Left forelimb (tissue), 1 donor: Measurements from ENCODE around the gene HNRNPUL1.

Experiments
- DNase-seq: peaks from one replicate; pipeline ENCODE4 v3.0.0-alpha.2; 2018; ENCODE audit warnings: low spot score

Gene HNRNPUL1

GRCh38 chr19:41234512-41235168 lies 29.5 kb upstream of the HNRNPUL1 start:
- no peak for DNase-seq

GRCh38 chr19:41235480-41235879 lies 28.7 kb upstream of the HNRNPUL1 start:
- no peak for DNase-seq

- no peak for DNase-seq
Observed at GRCh38 chr19:41238244-41238643, 25.9 kb upstream of the HNRNPUL1 start.

GRCh38 chr19:41239363-41239762 lies 24.8 kb upstream of the HNRNPUL1 start:
- DNase-seq: no peak

- DNase-seq: no peak
Observed at GRCh38 chr19:41239961-41240574, 24.1 kb upstream of the HNRNPUL1 start.

- DNase-seq: no peak
Observed at GRCh38 chr19:41241859-41242258, 22.3 kb upstream of the HNRNPUL1 start.

- no peak for DNase-seq
Observed at GRCh38 chr19:41244117-41244516, 20.1 kb upstream of the HNRNPUL1 start.

- DNase-seq: no peak
Observed at GRCh38 chr19:41245843-41246242, 18.3 kb upstream of the HNRNPUL1 start.

- no peak for DNase-seq
Observed at GRCh38 chr19:41248895-41249294, 15.3 kb upstream of the HNRNPUL1 start.

- no peak for DNase-seq
Observed at GRCh38 chr19:41249707-41250423, 14.3 kb upstream of the HNRNPUL1 start.

GRCh38 chr19:41253660-41254059 lies 10.5 kb upstream of the HNRNPUL1 start:
- DNase-seq: no peak

GRCh38 chr19:41255171-41255570 lies 9.0 kb upstream of the HNRNPUL1 start:
- DNase-seq: no peak

- no peak for DNase-seq
Observed at GRCh38 chr19:41261474-41262190, 2.5 kb upstream of the HNRNPUL1 start.

- peak; percentile 82 for DNase-seq
Observed at GRCh38 chr19:41263042-41263849, 926 bp upstream of the HNRNPUL1 start.

- no peak for DNase-seq
Observed at GRCh38 chr19:41264581-41265394, 616 bp downstream of the HNRNPUL1 start.

GRCh38 chr19:41265395-41266153 lies 1.4 kb downstream of the HNRNPUL1 start:
- no peak for DNase-seq

GRCh38 chr19:41269055-41269454 lies 4.9 kb downstream of the HNRNPUL1 start:
- DNase-seq: no peak

- DNase-seq: no peak
Observed at GRCh38 chr19:41269571-41269970, 5.4 kb downstream of the HNRNPUL1 start.

- DNase-seq: no peak
Observed at GRCh38 chr19:41273076-41273475, 8.9 kb downstream of the HNRNPUL1 start.

- no peak for DNase-seq
Observed at GRCh38 chr19:41274802-41275201, 10.6 kb downstream of the HNRNPUL1 start.
